HEK293 (cell line): ENCODE data around the gene MGLL.

Experiments used
- CTCF ChIA-PET: fragments of 350-600 bp; formaldehyde crosslinking; extraction: SDS; loops from one replicate; lab custom pipeline; 2021; ENCODE audit warnings: antibody characterized with exemption; lab: Yijun Ruan, JAX
- POLR2A ChIA-PET: fragments of 300-600 bp; formaldehyde crosslinking; extraction: SDS; loops from one replicate; lab custom pipeline; 2020; ENCODE audit warnings: antibody characterized with exemption, inconsistent platforms; lab: Yijun Ruan, JAX
- H3K27ac ChIP-seq: fragments of 200-500 bp; sonication (Bioruptor generic); 2 replicates; pipeline ENCODE4 v1.5.1; 2014; ENCODE audit warnings: low read depth, low read length, control low read depth, inconsistent platforms; ENCODE audit errors: extremely low read depth
- H3K36me3 ChIP-seq, 2 experiments: fragments of 200-500 bp in 1 of 2; sonication (Bioruptor generic) in 1 of 2; 1 replicate in 1 of 2; 2 replicates in 1 of 2; pipeline ENCODE4 v1.5.1; 2014 to 2017; ENCODE audit warnings: inconsistent platforms in 2 of 2, low read length in 2 of 2; ENCODE audit not compliant: control insufficient read depth in 2 of 2, insufficient read depth in 1 of 2
- H3K4me1 ChIP-seq: fragments of 200-500 bp; sonication (Bioruptor generic); 2 replicates; pipeline ENCODE4 v1.5.1; 2014; ENCODE audit warnings: mild to moderate bottlenecking, low read length, inconsistent platforms; ENCODE audit not compliant: control insufficient read depth, insufficient read depth
- H3K4me3 ChIP-seq: 2 replicates; pipeline ENCODE4 v1.5.1; 2011; ENCODE audit warnings: low read depth, mild to moderate bottlenecking, control low read depth, low read length, moderate library complexity
- H3K9me3 ChIP-seq: fragments of 200-500 bp; sonication (Bioruptor generic); 2 replicates; pipeline ENCODE4 v1.5.1; 2014; ENCODE audit warnings: low read depth, low read length, inconsistent platforms; ENCODE audit not compliant: control insufficient read depth, insufficient read depth
- FEZF1 ChIP-seq: fragments of 450-650 bp; formaldehyde crosslinking; IDR thresholded peaks from 2 replicates; pipeline ENCODE4 v1.5.1; 2016; ENCODE audit warnings: missing biosample characterization, missing genetic modification characterization
- GLI4 ChIP-seq: fragments of 450-650 bp; formaldehyde crosslinking; IDR thresholded peaks from 2 replicates; pipeline ENCODE4 v1.5.1; 2016; ENCODE audit warnings: missing biosample characterization, missing genetic modification characterization
- ZBTB26 ChIP-seq: fragments of 450-650 bp; formaldehyde crosslinking; optimal IDR thresholded peaks from 2 replicates; pipeline ENCODE3; 2016; ENCODE audit warnings: missing biosample characterization, mild to moderate bottlenecking, missing genetic modification characterization
- ZBTB7A ChIP-seq: fragments of 450-650 bp; formaldehyde crosslinking; IDR thresholded peaks from 2 replicates; pipeline ENCODE4 v1.5.1; 2016; ENCODE audit warnings: low read depth, missing biosample characterization, missing genetic modification characterization
- ZFP3 ChIP-seq: fragments of 450-650 bp; formaldehyde crosslinking; IDR thresholded peaks from 2 replicates; pipeline ENCODE4 v1.5.1; 2016; ENCODE audit warnings: low read depth, missing biosample characterization, missing genetic modification characterization
- ZNF112 ChIP-seq: fragments of 450-650 bp; formaldehyde crosslinking; IDR thresholded peaks from 2 replicates; pipeline ENCODE4 v1.5.0; 2017; ENCODE audit warnings: missing biosample characterization, missing genetic modification characterization
- ZNF155 ChIP-seq: fragments of 450-650 bp; formaldehyde crosslinking; IDR thresholded peaks from 2 replicates; pipeline ENCODE4 v1.5.1; 2016; ENCODE audit warnings: missing biosample characterization, missing genetic modification characterization
- ZNF157 ChIP-seq: fragments of 450-650 bp; formaldehyde crosslinking; IDR thresholded peaks from 2 replicates; pipeline ENCODE4 v1.5.1; 2016; ENCODE audit warnings: missing biosample characterization, missing genetic modification characterization
- ZNF169 ChIP-seq: fragments of 450-650 bp; formaldehyde crosslinking; IDR thresholded peaks from 2 replicates; pipeline ENCODE4 v1.5.1; 2016; ENCODE audit warnings: missing biosample characterization, missing genetic modification characterization
- ZNF211 ChIP-seq: fragments of 450-650 bp; formaldehyde crosslinking; IDR thresholded peaks from 2 replicates; pipeline ENCODE4 v1.5.1; 2016; ENCODE audit warnings: low read depth, missing biosample characterization, missing genetic modification characterization
- ZNF239 ChIP-seq: fragments of 450-650 bp; formaldehyde crosslinking; IDR thresholded peaks from 2 replicates; pipeline ENCODE4 v1.5.1; 2016; ENCODE audit warnings: missing biosample characterization, missing genetic modification characterization
- ZNF350 ChIP-seq: fragments of 450-650 bp; formaldehyde crosslinking; IDR thresholded peaks from 2 replicates; pipeline ENCODE4 v1.5.0; 2017; ENCODE audit warnings: missing biosample characterization, mild to moderate bottlenecking, missing genetic modification characterization
- ZNF501 ChIP-seq: fragments of 450-650 bp; formaldehyde crosslinking; IDR thresholded peaks from 2 replicates; pipeline ENCODE4 v1.5.1; 2016; ENCODE audit warnings: missing biosample characterization, missing genetic modification characterization
- ZNF558 ChIP-seq: fragments of 450-650 bp; formaldehyde crosslinking; IDR thresholded peaks from 2 replicates; pipeline ENCODE4 v1.5.1; 2016; ENCODE audit warnings: missing biosample characterization, missing genetic modification characterization
- ZNF624 ChIP-seq: fragments of 450-650 bp; formaldehyde crosslinking; IDR thresholded peaks from 2 replicates; pipeline ENCODE4 v1.5.1; 2017; ENCODE audit warnings: missing biosample characterization, missing genetic modification characterization
- ZNF670 ChIP-seq: fragments of 450-650 bp; formaldehyde crosslinking; IDR thresholded peaks from 2 replicates; pipeline ENCODE4 v1.5.1; 2016; ENCODE audit warnings: missing biosample characterization, missing genetic modification characterization, low read depth
- ZNF791 ChIP-seq: fragments of 450-650 bp; formaldehyde crosslinking; IDR thresholded peaks from 2 replicates; pipeline ENCODE4 v1.5.1; 2016; ENCODE audit warnings: missing biosample characterization, missing genetic modification characterization
- ZNF843 ChIP-seq: fragments of 450-650 bp; formaldehyde crosslinking; IDR thresholded peaks from 2 replicates; pipeline ENCODE4 v1.5.1; 2016; ENCODE audit warnings: missing biosample characterization, missing genetic modification characterization
- ZSCAN23 ChIP-seq: fragments of 450-650 bp; formaldehyde crosslinking; IDR thresholded peaks from 2 replicates; pipeline ENCODE4 v1.5.1; 2016; ENCODE audit warnings: missing biosample characterization, missing genetic modification characterization
- TF ChIP-seq, protein P1 (sequence below): fragments of 450-650 bp; formaldehyde crosslinking; IDR thresholded peaks from 2 replicates; pipeline ENCODE4 v1.5.1; 2017; ENCODE audit warnings: missing biosample characterization, missing genetic modification characterization
- TF ChIP-seq, protein P2 (sequence below): fragments of 450-650 bp; formaldehyde crosslinking; IDR thresholded peaks from 2 replicates; pipeline ENCODE4; 2016; ENCODE audit warnings: missing biosample characterization, missing genetic modification characterization

MGLL gene

GRCh38 chr3:127835993-127836882 lies 13.9 kb upstream of the MGLL start:
- ChIA-PET POLR2A (no interaction called here), CTCF (interaction anchor here (1.1 kb wide), 1 partner anchor 45 kb away, joined by 4 read pairs; no protein-coding TSS in a partner anchor)
- Histone ChIP-seq H3K4me1 (no peaks in the 10 kb centered on the region), H3K36me3 (no peaks in the 10 kb centered on the region), H3K4me3 (no peak overlapping the region), H3K9me3 (no peaks in the 10 kb centered on the region), H3K27ac (no peak overlapping the region)
- TF ChIP-seq ZNF624 (tag by site-specific recombination) = no peak
- TF ChIP-seq ZNF843 (tag by site-specific recombination) = no peak
- TF ChIP-seq ZSCAN23 (tag by site-specific recombination) = no peak
- TF ChIP-seq ZNF791 (tag by site-specific recombination) = no peak
- TF ChIP-seq ZNF239 = no peak

DNA sequence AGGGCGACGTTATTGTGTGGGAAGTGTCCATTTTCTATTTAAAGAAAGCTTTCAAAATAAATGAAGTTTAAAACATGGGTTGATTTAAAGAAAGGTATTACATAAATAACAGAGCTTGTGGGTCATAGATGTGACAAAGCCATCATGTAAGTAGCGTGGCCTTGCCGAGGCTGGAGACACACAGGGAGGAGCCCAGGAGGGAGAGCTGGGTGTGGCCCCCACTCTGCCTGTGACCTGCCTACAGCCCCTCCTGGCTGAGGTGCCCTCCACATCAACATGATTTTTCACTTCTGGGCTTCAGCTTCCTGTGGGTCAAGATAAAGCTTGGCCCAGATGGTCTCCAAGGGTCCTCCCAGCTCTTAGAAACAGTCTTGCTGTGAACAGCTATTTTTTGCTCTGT lies 12.5 kb upstream of the MGLL start:
- no peak overlapping the region for H3K27ac ChIP-seq
- no peaks in the 10 kb centered on the region for H3K9me3 ChIP-seq
- H3K36me3 ChIP-seq = no peaks in the 10 kb centered on the region
- no peaks in the 10 kb centered on the region for H3K4me1 ChIP-seq
- ChIA-PET CTCF (interaction anchor here (1.0 to 3.8 kb wide), 4 partner anchors 44 to 260 kb away, joined by 3 to 19 read pairs (median 5); no protein-coding TSS in a partner anchor), POLR2A (no interaction called here)
- H3K4me3 ChIP-seq = no peak overlapping the region
- TF ChIP-seq, protein P1, sequence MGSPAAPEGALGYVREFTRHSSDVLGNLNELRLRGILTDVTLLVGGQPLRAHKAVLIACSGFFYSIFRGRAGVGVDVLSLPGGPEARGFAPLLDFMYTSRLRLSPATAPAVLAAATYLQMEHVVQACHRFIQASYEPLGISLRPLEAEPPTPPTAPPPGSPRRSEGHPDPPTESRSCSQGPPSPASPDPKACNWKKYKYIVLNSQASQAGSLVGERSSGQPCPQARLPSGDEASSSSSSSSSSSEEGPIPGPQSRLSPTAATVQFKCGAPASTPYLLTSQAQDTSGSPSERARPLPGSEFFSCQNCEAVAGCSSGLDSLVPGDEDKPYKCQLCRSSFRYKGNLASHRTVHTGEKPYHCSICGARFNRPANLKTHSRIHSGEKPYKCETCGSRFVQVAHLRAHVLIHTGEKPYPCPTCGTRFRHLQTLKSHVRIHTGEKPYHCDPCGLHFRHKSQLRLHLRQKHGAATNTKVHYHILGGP (tag by site-specific recombination) = no peak
- TF ChIP-seq ZNF169 (no peak), ZNF157 (tag by site-specific recombination) (no peak), ZNF558 (tag by site-specific recombination) (no peak), ZNF155 (tag by site-specific recombination) (no peak), ZNF112 (tag by site-specific recombination) (no peak), ZBTB7A (tag by site-specific recombination) (no peak), FEZF1 (no peak), ZBTB26 (tag by site-specific recombination) (no peak), ZNF350 (tag by site-specific recombination) (no peak), GLI4 (tag by site-specific recombination) (no peak), ZNF501 (tag by site-specific recombination) (no peak), ZNF670 (tag by site-specific recombination) (no peak), ZFP3 (no peak), ZNF211 (no peak)
- TF ChIP-seq, protein P2, sequence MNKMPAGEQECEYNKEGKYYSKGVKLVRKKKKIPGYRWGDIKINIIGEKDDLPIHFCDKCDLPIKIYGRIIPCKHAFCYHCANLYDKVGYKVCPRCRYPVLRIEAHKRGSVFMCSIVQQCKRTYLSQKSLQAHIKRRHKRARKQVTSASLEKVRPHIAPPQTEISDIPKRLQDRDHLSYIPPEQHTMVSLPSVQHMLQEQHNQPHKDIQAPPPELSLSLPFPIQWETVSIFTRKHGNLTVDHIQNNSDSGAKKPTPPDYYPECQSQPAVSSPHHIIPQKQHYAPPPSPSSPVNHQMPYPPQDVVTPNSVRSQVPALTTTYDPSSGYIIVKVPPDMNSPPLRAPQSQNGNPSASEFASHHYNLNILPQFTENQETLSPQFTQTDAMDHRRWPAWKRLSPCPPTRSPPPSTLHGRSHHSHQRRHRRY (tag by site-specific recombination) = no peak
